Islet of Langerhans (tissue), 1 donor: ENCODE measurements around the gene LRIG2.
"Not testable (repeated sequence)": the region's sequence is repeated elsewhere in the genome, so short reads cannot be mapped to it uniquely, and the experiment has no call there.

Source experiments
- FAIRE-seq: peaks from one replicate; lab custom pipeline; 2011; peaks lifted over from hg19 to GRCh38; lab: Jason Lieb, UNC

LRIG2 gene

GRCh38 chr1:113129529-113130185, 56.7 kb downstream of the LRIG2 start:
- no peak for FAIRE-seq

- FAIRE-seq = no peak
Observed at GRCh38 chr1:113133038-113133437, 60.0 kb downstream of the LRIG2 start.

GRCh38 chr1:113133759-113134158, 60.8 kb downstream of the LRIG2 start:
- FAIRE-seq = no peak

- no peak for FAIRE-seq
Observed at GRCh38 chr1:113135460-113135859, 62.5 kb downstream of the LRIG2 start.

GRCh38 chr1:113136476-113136875, 63.5 kb downstream of the LRIG2 start:
- FAIRE-seq = no peak

GRCh38 chr1:113137563-113137962, 64.6 kb downstream of the LRIG2 start:
- no peak for FAIRE-seq

- no peak for FAIRE-seq
Observed at GRCh38 chr1:113138778-113139177, 65.8 kb downstream of the LRIG2 start.

- no peak for FAIRE-seq
Observed at GRCh38 chr1:113140176-113140575, 67.2 kb downstream of the LRIG2 start.

GRCh38 chr1:113140588-113141446, 67.8 kb downstream of the LRIG2 start:
- FAIRE-seq = no peak

- no peak for FAIRE-seq
Observed at GRCh38 chr1:113141650-113142473, 68.9 kb downstream of the LRIG2 start.

GRCh38 chr1:113142791-113143190, 69.8 kb downstream of the LRIG2 start:
- no peak for FAIRE-seq

GRCh38 chr1:113146242-113147072, 73.5 kb downstream of the LRIG2 start:
- FAIRE-seq = no peak

- no peak for FAIRE-seq
Observed at GRCh38 chr1:113147073-113147625, 74.2 kb downstream of the LRIG2 start.

- no peak for FAIRE-seq
Observed at GRCh38 chr1:113147826-113148225, 74.8 kb downstream of the LRIG2 start.

- not testable (repeated sequence) for FAIRE-seq
Observed at GRCh38 chr1:113150494-113150893, 77.5 kb downstream of the LRIG2 start.

- FAIRE-seq = no peak
Observed at GRCh38 chr1:113153116-113153803, 80.3 kb downstream of the LRIG2 start.

- FAIRE-seq = no peak
Observed at GRCh38 chr1:113156368-113156767, 83.4 kb downstream of the LRIG2 start.

- not testable (repeated sequence) for FAIRE-seq
Observed at GRCh38 chr1:113158743-113159142, 85.7 kb downstream of the LRIG2 start.

- no peak for FAIRE-seq
Observed at GRCh38 chr1:113166473-113166872, 93.5 kb downstream of the LRIG2 start.

- no peak for FAIRE-seq
Observed at GRCh38 chr1:113168946-113169345, 95.9 kb downstream of the LRIG2 start.

GRCh38 chr1:113169591-113169990, 96.6 kb downstream of the LRIG2 start:
- FAIRE-seq = no peak
